ENCODE data around the gene BSPH1. TPM values are rescaled to one million over a fixed set of nuclear protein-coding genes. Genes with fewer than 3 reads are reported as not detected.
"Not testable (repeated sequence)": the region's sequence is repeated elsewhere in the genome, so short reads cannot be mapped to it uniquely, and the experiment has no call there.

Gene BSPH1, protein sequence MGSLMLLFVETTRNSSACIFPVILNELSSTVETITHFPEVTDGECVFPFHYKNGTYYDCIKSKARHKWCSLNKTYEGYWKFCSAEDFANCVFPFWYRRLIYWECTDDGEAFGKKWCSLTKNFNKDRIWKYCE
- polyA plus RNA-seq (ENCODE audit: insufficient read length): not detected

DNA sequence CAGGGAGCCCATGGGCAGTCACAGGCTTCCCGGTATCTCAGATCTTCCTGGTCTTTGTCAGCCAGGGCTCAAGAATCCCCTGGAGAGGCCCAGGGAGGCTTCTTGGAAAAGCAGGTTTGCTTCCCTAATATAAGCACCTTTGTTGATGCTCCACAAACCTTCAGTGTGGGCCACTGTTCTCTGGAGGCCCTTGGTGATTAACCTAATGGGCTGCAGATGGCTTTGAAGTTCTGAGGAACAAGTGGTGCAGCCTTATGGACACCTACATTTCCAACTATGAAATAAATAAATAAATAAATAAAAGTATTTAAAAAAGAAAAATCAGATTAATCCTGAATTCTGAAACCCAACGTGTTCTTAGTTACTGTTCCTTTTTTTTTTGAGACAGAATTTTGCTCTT lies at the start of gene BSPH1:
Gene BSPH1, minus strand, starts transcription at position 101 of the 400 bp plus-strand sequence. Its CDS starts 89 bp downstream, at position 12.
- DNase-seq: no peak

DNA sequence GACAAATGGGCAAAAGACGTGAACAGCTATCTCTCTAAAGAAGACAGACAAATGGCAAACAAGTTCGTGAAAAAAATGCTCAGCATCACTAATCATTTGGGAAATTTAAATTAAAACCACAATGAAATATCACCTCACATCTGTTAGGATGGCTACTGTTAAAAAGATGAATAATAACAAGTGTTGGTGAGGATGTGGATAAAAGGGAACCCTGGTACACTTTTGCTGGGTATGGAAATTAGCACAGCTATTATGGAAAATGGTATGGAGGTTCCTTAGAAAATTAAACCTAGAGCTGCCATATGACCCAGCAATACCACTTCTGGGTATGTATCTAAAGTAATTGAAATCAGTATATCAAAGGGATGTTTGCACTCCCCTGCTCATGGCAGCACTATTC lies 44.8 kb upstream of the BSPH1 start:
- no peak for DNase-seq

DNA sequence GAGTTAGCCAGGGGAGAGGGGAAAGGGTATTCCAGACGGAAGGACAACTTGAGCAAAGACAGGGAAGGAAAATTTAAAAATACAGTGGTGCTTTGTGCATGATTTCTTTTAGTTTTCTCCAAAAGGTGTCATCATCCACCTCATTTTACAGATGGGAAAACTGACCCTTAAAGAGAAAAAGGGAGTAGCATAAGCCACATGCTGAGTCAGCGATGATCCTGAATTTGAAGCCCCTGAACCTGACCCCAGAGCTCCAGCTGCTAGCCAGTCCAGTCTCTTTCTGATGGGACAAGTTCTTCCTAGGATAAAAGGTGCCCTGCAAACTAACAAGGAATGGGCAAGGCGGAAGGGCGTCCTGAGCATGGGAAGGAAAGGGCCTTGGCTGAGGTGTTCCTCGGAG lies 41.6 kb upstream of the BSPH1 start:
- no peak for DNase-seq

DNA sequence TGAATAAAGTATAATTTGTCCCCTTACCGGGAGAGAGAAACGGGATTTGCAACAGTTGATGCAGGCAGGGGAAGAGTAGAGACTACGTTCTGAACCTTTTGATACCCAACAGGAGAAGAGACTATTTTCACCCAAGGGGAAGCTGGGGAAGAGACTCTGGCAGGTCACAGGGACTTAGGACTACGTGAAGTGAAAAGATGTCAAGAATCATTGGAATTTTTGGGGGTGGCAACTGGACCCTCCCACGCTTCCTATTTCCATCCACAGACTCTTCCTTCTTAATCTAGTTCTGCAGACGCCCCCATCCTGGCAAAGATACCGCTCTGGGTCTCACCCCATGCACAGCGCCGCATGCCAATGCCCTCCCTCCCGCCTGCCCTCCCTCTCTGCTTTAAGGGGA lies 38.1 kb upstream of the BSPH1 start:
- DNase-seq: no peak

DNA sequence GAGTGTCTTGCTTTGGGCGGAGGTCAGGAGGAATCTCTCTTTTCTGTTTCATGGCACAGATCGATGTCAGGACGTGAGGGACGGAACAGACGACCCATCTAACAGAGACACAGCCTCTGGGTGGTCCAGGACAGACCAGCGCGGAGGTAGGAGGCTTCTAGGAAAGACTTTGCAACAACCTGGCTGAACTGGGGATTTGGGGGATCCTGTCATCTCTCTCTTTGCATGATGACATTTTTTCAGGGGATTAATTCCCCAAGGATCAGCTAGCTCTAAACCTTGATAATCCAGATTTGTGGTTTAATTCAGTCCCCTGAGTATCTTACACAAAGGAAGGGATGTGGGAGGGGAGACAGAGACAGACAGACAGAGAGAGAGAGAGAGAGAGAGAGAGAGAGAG lies 37.5 kb upstream of the BSPH1 start:
- DNase-seq: no peak

DNA sequence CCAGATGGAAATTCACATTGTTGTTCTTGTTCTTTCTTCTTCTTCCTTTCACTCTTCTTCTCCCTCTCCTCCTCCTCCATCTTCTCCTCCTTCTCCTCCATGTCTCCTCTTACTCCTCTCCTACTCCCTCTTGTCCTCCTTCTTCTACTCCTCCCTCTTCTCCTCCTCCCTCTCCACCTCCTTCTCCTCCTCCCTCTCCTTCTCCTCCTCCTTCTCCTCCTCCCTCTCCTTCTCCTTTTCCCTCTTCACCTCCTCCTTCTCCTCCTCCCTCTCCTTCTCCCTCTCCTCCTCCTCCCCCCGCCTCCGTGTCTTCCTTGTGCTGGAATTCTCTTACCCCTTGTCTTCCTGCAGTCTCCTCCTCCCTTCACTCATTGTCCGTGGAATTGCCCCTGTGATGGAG lies 33.5 kb upstream of the BSPH1 start:
- no peak for DNase-seq

DNA sequence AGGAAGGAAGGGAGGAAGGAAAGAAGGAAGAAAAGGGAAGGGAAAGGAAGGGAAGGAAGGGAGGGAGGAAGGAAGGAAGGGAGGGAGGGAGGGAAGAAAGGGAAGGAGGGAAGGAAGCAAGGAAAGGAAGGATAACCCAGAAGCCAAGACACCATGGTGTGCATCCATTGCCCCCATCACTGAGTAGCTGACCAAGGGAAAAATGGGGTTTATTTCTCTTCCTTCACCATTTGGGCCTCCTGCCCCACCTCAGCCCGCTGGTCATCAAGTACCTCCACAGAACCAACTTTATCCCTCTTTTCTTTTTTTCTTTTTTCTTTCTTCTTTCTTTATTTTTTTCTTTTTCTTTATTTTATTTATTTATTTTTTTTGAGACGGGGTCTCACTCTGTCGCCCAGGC lies 31.5 kb upstream of the BSPH1 start:
- no peak for DNase-seq

DNA sequence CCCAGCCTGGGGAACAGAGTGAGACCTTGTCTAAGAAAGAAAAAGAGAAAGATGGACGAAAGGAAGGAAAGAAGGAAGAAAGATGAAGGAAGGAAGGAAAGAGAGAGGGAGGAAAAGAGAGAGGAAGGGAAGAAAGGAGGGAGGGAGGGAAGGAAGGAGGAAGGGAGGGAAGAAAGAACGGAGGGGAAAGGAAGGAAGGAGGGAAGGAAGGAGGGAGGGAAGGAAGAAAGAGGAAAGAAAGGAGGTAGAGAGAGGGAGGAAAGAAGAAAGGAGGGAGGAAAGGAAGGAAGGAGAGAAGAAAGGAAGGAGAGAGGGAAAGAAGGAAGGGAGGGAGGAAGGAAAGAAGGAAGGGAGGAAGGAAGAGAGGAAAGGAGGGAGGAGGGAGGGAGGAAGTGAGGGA lies 31.0 kb upstream of the BSPH1 start:
- no peak for DNase-seq

DNA sequence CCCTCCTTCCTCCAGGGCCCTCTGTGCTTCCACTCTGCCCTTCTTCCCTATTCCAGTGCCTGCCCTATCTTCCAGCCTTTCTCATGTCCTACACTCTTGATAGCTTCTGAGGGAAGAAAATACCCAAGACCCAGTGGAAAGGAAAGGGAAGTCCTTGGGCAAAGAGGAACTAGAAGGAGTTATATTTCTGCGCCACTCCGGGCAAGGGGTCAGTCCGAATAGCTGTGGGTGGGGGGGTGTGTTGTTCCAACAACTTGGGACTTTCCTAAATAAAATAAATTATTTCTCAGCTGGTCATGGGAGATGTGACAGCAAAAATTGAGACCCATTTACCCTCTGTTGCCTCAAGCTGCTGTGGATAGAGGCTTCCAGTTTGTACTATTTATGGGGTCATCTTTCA lies 28.7 kb upstream of the BSPH1 start:
- DNase-seq: no peak

DNA sequence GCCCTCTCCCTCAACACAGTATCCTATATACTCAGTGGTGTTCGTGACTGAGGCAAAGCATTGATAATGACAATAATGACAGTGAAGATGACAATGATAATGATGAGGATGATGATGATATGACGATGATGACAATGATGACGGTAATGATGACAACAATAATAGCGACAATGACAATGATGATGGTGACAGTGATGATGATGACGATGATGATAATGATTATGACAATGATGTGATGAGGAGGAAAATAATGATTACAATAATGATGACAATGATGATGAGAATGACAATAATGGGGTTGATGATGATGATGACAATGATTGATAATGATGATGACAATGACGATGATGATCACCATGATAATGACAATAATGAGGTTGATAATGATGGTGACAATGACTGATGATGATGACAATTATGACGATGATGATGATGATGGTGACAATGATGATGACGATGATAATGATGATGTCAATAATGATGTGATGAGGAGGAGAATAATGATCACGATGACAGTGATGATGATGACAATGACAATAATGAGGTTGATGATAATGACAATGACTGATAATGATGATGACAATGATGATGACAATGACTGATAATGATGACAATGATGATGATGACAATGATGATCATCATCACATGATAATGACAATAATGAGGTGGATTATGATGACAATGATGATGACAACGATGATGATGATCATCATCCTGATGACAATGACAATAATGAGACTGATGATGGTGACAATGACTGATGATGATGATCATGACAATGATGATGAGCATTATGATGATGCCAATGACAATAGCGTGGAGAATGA lies 19.2 kb upstream of the BSPH1 start:
- DNase-seq: peak; percentile 4

DNA sequence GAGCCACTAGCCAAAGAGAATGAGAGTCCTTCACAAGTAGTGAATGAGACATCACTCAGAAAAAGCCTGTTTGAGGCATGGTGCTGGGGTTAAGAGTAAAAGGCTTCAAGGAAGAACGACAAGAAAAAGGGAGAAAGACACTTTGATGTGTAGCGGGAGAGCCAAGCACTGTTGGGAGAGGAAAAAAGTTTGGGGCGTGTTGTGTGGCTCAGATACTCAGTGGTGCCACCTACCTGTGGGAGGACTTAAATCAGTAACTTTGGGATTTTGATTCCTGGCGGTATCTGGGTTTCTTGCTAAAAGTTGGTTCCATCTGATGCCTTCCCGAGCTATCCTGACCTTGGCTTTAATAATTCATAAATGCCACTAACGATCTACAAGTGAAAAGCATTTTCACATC lies 14.8 kb upstream of the BSPH1 start:
- no peak for DNase-seq

DNA sequence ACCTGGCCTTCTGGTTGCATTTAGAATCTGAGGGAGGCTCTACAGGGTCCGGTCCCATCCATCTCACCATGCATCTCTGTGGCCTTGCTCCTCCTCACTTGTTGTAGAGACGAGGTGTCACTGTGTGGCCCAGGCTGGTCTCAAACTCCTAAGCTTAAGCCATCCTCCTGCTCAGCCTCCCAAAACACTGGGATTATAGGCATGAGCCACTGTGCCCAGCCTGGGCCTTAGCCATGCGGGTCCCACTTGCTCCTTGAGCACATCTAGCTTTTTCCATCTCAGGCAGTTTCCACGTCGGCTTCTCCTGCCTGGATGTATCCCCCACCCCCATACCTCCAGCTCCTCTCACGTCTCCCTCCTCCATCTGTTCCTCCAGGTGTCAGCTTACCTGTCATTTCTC lies 12.3 kb upstream of the BSPH1 start:
- no peak for DNase-seq

DNA sequence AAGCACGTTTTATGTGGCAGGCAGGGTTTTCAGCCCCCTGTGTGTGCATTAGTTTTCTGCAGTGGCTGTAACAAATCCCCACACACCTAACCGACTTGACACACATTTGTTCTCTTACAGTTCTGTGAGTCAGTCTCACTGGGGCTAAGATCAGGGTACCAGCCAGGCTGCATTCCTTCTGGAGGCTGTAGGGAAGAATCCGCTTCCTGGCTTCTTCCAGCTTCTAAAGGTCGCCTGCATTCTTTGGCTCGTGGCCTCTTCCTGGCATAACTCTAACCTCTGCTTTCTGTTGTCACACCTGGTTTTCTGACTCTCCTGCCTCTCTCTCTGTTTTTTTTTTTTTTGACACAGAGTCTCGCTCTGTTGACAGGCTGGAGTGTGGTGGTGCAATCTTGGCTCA lies 8.9 kb upstream of the BSPH1 start:
- no peak for DNase-seq

DNA sequence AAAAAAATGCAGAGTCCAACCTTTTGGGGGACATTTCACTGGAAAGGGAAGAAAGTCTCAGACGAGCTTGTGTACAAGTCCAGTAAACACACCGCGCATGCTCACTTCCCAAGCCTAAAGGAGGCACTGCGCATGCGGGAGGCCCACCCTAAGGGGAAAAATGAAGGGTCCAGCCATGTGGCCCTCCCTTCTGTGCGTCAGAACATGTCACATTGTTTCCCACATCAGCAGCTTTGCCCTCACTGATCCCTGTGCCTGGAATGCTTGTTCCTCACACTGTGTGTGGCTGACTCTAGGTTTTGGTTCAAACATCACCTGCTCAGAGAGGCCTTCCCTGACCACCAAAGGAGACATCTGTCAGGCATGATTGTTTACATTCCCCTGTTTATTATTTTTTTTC lies 6.8 kb upstream of the BSPH1 start:
- no peak for DNase-seq

DNA sequence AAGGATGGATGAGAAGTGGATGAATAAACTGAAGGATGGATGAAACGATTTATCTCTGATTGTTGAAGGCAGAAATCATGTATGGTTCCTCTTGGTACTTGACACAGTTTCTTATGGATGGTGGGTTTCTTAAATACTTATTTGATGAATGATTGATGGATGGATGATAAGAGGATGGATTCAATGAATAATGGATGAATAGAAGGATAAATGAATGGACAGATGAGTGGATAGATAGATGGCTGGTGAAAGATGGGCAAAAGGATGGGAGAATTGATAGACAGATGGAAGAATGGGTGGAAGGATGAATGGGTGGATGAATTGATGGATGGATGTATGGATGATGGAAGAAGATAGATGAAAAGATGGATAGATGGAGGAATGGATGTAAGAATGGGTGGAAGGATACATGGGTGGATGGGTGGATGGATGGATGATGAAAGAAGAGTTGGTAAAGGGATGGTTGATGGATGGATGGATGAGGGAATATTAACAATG lies 4.3 kb upstream of the BSPH1 start:
- no peak for DNase-seq

DNA sequence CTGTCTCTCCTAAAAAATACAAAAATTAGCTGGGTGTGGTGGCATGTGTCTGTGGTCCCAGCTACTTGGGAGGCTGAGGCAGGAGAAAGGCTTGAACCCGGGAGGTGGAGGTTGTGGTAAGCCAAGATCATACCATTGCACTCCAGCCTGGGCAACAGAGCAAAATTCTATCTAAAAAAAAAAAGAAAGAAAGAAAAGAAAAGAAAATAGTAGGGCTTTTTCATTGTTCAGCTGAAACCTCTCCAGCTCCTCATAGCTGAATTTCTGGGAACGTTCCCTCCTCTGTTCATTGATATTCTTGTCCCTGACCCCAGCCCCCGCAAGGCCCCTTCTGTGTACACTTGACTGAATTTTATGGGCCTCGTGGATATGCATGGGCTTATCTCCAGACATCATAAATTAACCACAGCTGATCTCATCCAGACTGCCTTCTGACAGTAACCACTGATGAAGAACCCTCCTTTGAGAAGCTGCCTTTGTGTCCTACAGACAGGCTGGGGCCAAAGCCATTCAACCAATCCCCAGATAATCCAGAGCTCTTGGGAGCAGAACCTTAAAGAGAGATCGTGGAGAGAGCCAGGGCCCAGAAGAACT lies 2.3 kb upstream of the BSPH1 start, which contains the start of gene ELSPBP1:
Gene ELSPBP1, plus strand, starts transcription at position 424 of the 594 bp plus-strand sequence. CDS start 14,036 bp downstream, outside the sequence.
- no peak for DNase-seq

DNA sequence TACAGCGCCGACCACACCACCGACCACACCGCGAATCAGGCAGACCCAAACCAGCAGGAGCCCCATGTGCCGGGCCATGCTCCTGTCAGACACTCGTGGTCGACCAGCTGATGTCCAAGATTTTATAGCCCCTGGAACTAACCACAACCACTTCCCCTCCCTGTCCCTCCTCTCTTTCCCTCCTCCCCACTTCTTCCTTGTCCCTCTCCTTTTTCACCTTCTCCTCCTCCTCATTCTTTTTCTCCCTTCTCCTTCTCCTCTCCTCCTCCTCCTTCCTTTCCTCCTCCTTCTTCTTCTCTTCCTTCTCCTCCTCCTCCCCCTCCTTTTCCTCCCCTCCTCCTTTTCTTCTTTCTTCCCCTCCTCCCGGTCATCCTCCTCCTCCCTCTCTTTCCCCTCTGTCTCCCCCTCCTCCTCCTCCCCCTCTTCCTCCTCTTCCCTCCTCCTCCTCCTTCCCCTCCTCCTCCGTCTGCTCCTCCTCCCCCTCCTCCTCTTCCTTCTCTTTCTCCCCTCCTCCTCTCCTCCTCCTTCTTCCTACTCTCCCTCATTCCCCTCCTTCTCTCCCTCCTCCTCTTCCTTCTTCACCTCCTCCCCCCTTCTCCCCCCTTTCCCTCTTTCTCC lies 670 bp downstream of the BSPH1 start:
- no peak for DNase-seq

DNA sequence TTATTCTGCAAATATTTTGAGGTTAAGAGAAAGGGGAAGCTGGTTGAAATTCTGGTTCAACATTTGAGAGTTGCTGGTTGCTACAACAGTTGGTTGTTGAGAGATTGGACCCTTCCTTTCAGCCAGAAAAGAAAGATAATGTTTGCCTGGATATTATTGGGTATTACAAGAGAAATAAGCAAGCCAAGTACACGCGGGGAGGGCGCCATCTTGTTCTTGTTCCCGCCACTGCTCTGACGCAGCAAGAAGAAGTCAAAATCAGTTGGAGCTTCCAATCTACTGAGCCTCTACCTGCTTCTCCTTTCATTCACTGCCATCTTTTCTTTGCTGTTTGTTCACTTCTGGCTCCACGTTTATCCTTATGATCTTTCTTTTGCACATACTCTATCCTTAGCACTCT lies 18.4 kb downstream of the BSPH1 start:
- no peak for DNase-seq

DNA sequence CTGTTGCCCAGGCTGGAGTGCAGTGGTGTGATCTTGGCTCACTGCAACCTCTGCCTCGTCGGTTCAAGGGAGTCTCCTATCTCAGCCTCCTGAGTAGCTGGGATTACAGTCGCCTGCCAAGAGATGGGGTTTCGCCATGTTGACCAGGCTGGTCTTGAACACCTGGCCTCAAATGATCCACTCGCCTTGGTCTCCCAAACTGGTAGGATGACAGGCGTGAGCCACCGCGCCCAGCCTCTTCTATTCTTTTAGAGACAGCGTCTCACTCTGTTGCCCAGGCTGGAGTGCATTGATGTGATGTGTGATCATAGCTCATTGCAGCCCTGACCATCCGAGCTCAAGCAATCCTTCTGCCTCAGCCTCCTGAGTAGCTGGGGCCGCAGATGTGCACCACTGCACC lies 36.0 kb downstream of the BSPH1 start:
- DNase-seq: not testable (repeated sequence)

DNA sequence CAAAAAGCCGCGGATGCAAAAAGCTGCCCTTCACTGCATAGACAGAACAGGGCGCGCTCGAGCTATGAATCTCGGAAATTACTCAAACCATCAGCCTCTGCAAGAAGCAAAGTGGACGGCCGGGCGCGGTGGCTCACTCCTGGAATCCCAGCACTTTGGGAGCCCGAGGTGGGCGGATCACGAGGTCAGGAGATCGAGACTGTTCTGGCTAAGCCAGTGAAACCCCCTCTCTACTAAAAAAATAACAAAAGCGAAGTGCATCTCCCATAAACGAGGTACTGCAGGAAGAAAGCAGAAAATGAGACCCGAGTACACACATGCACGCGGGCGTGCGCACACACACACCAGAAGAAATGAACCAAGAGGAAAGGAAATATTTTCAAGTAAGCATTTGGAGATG lies 39.8 kb downstream of the BSPH1 start:
- DNase-seq: not testable (repeated sequence)

DNA sequence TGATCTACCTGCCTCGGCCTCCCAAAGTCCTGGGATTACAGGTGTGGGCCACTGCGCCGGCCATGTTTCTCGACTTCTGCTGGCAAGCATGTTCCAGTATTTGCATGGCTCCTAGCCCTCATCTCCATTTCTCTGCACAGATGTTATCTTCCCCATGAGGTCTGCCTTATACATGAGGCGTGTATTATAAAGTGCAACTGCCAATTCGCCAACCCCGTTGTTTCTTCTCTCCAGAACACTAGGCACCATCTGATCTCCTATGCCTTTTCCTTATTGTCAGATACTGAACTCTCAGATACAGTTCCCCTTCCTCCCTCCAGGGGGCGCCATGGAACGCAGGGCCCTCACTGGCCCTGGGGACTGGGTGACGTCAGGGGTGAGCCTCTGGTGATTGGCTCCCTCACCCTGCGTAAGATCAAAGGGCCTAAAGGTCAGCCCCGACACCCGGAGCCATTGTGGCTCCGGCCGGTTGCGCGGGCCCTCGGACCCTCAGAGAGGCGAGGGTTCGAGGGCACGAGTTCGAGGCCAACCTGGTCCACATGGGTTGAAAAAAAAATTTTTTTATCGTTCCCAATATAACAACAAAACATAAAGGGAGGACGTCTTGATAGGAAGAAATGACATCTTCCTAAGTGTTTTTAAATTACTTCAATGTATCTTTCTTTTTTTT lies 42.0 kb downstream of the BSPH1 start:
- not testable (repeated sequence) for DNase-seq

DNA sequence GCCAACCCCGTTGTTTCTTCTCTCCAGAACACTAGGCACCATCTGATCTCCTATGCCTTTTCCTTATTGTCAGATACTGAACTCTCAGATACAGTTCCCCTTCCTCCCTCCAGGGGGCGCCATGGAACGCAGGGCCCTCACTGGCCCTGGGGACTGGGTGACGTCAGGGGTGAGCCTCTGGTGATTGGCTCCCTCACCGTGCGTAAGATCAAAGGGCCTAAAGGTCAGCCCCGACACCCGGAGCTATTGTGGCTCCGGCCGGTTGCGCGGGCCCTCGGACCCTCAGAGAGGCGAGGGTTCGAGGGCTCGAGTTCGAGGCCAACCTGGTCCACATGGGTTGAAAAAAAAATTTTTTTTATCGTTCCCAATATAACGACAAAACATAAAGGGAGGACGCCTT lies 63.4 kb downstream of the BSPH1 start:
- DNase-seq: not testable (repeated sequence)

DNA sequence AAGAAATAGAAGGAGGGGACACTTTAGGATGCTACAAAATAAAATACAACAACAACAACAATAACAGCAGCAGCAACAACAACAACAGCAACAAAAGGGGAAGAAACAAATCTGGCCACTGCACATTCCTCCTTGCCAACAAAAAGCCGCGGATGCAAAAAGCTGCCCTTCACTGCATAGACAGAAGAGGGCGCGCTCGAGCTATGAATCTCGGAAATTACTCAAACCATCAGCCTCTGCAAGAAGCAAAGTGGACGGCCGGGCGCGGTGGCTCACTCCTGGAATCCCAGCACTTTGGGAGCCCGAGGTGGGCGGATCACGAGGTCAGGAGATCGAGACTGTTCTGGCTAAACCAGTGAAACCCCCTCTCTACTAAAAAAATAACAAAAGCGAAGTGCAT lies 71.9 kb downstream of the BSPH1 start:
- not testable (repeated sequence) for DNase-seq
